Measurements from ENCODE around the gene AGXT2.
A peak's percentile ranks its signal among the peaks of the same experiment; 100 is the strongest.
"Not testable (repeated sequence)": the region's sequence is repeated elsewhere in the genome, so short reads cannot be mapped to it uniquely, and the experiment has no call there.

The AGXT2 gene

DNA sequence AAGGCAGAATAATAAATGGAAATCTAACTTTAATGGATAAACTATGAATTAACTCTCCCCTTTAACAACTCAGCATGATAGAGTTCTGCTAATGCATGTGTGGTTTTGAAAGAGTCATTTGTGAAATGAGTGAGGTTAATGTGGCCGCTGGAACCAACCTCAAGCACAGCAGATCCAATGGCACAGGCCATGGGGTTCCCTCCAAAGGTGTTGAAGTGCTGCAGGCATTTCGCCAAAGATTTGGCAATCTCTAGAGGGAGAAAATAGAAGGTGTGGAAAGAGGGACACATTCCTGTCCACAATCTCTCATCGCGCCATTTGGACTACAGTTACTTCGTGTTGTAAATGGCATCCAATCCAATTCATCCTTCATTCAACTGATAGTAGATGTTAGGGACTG lies 35.0 kb downstream of the AGXT2 start:
- DNase-seq (ENCODE audit: low spot score): no peak

DNA sequence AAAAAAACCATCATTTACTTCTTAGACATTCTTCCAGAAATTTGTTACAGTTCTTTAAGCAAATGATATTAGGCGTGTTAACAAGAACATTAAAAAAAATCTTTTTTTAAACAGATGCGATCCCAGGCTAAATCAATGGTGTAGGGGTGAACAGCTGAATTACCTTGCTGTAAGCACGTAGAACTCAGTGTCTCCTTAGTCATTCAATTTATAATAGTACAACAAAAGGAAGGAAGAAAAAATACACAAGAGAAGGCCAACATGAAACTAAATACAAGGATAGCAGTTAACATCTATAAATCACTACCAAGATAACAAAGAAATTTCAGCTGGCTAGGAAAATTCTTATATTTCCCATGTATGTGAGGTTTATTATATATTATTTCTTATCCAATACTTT lies 35.4 kb downstream of the AGXT2 start:
- no peak for DNase-seq (ENCODE audit: low spot score)

DNA sequence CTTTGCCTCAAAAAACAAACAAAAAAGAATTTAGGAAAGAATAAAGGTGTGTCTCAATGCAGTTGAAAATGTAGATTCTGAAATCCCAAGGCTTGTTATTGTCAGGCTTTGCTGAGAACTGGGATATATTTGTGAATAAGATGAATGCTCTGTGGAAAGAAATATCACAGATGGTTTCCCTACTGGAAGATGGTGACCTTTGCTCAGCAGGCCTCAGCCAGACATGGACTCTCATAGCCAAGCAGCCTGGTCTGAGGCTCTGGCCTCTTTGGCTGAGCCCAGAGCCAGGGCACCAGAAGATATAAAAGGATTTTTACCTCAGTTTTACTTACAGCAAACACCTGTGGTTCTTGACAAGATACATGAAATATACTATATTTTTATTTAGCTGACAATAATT lies 37.1 kb downstream of the AGXT2 start:
- no peak for DNase-seq (ENCODE audit: low spot score)

DNA sequence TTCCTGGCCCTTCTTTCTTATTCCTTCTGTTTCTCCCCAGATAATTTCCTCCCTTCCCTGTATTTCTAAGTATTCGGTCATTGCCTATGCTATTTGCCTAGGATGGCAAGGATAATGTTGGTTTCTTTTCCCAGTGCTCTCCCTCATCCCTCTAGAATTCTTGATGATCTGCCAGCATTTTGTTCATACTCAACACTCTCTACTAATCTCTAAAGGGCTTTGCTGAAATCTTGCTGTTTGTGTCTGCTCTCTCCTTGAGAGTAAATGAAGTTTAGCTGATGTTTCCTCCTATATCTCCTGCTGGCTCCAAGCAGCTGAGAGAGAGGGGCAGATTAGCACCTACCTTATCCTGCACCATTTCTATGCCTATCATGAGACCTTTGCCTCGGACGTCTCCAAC lies 38.1 kb downstream of the AGXT2 start:
- no peak for DNase-seq (ENCODE audit: low spot score)

DNA sequence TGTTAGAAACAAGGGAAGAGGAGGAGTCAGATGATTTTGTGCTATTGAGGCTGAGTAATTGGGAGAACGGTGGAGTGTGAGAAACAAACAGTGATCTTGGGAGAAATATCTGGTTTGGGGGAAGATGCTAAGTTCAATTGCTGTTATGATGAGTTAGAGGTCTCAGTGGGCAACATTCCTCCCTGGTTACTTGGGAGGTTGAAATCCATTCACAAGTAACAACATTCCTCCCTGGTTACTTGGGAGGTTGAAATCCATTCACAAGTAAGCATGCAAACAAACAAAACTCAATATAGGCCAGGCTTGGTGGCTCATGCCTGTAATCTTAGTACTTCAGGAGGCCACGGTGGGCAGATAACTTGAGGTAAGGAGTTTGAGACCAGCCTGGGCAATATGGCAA lies 38.7 kb downstream of the AGXT2 start:
- no peak for DNase-seq (ENCODE audit: low spot score)

DNA sequence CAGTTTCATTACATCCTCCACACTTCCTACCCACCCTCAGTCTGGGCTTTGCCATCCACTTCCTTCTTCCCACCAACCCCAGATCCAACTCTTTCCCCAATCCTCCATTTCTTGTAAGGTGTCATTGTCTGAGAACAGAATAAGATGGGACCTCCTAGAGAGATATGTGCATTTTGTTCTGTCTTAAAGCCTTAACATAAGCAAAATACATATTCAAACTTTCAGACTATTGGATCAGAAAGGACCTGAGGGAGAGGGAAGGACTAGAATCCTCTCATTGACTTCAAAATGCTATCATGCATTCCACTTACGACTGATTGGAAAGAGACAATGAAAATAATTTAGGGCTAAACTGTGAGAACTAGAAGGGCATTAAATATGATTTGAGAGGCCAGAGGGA lies 43.0 kb downstream of the AGXT2 start:
- no peak for DNase-seq (ENCODE audit: low spot score)

DNA sequence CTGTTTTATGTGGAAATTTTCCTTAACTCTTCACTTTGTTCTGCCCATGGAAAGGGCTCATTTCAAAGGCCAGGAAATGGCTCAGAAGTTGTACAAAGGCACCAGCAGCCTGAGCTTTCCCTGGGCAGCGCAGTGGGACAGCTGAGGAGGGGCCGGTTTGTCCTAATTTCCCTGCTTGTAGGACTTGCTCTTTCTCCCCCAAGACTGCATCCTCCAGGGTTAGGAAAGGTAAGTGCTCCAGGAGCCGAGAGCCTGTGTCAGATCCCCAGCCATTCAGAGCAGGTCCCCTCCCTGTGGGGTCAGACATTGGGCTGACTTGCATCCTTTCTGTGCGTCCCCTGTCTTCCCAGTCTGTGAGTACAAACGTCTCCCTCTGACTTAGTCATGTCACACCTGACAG lies 43.5 kb downstream of the AGXT2 start:
- DNase-seq (ENCODE audit: low spot score): no peak

DNA sequence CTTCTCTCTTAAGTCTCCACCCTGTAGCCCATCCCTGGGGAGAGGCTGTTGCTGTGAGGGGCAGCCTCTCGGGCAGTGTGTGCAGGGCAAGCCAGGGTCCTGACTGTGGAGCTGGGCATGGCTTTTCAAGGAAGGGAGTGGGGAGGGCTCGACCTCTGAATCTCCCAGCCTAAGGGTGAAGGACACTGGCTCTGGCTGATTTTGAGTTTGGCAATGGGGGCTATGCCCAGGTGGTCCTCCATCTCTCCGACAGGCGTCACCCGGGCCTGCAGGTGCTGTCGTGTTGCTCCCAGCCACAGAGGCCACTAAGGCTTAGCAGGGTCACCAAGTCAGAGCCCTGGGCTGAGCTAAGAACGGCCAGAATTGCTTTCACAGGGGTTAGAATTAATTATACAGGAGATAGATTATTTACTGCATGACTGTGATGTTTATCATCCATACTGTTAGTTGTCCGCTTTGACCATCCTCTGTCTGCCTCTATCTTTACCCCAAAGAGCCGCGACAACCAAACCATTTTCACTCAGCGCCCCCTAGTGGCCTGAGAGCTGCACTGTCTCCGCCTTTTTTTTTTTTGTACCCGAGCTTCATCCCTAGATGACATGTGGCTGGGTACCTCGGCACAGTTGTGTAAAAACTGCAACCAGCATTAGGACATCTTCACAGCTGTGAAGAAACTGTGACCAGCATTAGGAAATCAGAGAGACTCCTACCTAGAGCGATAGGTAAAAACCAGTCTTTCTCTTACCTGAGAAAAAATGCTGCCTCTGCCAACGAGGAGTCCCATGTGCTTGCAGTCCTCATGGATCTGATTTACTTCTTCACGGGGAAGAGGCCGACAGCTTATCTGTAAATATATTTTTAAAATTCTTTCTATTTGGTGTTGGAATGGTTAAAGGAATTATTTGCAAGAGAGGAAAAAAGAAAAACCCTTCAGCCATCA lies 44.5 kb downstream of the AGXT2 start:
- DNase-seq (ENCODE audit: low spot score): peak; percentile 68

DNA sequence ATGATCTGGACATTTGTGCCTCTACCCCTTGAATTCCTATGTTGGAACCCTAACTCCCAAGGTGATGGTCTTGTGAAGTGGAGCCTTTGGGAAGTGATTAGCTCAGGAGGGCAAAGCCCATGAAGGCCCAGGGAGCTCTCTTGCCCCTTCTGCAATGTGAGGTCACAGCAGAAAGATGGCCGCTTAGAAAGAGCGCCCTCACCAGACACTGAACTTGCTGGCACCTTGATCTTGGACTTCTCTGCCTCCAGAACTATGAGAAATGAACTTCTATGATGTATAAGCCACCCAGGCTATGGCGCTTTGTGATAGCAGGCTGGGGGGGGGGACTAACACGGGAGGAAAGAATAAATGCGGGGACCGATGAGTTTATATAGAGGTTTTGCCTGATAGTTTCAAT lies 45.3 kb downstream of the AGXT2 start:
- no peak for DNase-seq (ENCODE audit: low spot score)

DNA sequence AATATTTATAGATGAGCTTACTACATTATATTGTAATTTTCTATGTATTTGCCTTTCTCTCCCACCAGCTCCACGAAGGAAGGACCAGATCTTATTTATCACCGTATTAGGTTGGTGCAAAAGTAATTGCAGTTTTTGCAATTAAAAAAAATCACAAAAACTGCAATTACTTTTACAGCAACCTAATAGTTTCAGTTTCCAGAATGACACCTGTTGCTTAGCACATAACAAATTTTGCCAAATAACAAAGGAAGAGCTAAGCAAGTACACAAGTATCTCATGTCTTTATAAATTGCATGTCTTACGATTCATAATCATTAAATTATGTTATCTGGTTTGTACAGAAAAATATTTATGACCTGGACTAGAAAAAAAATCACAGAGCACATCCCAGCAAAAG lies 45.9 kb downstream of the AGXT2 start:
- no peak for DNase-seq (ENCODE audit: low spot score)

DNA sequence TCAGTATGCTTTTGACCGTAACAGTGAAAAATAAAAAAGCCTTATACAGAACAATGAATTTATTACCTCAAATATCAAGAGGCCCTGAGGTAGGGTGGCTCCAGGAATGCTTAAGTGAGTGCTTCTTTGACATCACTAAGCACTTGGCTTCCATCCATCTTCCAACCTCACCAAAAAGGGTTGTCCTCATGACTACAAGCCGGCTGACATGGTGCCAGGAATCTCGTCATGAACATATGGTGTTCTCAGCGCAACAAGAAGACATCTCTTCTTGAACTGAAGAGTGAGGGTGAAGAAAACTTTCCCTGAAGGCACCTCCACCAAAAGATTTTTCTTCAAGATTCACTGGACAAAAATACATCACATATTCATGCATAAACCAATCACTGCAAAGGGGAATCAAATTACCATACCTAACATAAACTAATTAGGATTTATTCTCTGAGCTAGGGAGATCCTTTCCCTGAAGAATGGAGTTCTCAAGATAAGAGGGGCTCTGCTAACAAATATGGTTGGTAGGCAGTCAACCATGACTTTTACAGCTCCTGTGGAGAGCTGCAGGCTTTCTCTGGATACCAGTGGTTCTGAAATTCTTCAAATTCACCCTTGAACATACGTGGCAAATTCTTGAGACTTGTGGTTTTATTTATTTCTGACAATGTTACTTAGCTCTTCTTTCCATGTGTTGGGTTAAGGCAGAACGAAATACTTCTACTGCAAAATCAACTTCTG lies 49.5 kb downstream of the AGXT2 start:
- DNase-seq (ENCODE audit: low spot score): no peak

DNA sequence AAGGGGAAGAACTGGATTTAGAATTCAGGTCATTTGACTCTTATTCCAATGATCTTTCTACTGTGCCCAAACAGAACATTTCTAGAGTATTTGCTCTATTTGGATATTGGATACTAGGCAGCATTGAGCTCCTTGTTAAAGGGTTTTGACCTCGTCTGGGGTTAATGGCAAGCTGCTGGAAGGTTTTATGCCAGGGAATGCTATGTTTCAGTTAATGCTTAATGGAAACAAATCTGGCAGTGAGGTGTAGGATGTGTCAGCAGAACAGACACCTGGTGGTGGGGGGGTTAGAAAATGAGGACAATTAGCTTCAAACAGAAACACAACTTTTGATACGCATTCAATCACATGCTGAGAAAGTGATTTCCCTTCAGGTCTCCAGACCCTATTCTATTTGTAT lies 51.5 kb downstream of the AGXT2 start:
- no peak for DNase-seq (ENCODE audit: low spot score)

DNA sequence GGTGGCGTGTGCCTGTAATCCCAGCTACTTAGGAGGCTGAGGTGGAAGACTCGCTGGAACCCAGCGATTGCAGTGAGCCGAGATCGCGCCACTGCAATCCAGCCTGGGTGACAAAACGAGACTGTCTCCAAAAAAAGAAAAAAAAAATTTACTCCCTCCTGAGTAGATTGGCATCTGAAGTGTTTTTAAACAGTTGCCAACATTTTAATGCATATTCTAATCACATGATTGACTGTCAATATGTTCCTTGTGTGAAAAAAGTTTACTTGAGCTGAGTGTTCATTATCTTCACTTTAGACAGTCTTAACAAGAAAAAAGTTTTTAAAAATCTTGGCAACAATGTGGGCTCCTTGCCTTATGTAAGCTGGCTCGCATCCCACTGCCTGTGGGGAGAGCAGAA lies 53.8 kb downstream of the AGXT2 start:
- DNase-seq (ENCODE audit: low spot score): no peak

DNA sequence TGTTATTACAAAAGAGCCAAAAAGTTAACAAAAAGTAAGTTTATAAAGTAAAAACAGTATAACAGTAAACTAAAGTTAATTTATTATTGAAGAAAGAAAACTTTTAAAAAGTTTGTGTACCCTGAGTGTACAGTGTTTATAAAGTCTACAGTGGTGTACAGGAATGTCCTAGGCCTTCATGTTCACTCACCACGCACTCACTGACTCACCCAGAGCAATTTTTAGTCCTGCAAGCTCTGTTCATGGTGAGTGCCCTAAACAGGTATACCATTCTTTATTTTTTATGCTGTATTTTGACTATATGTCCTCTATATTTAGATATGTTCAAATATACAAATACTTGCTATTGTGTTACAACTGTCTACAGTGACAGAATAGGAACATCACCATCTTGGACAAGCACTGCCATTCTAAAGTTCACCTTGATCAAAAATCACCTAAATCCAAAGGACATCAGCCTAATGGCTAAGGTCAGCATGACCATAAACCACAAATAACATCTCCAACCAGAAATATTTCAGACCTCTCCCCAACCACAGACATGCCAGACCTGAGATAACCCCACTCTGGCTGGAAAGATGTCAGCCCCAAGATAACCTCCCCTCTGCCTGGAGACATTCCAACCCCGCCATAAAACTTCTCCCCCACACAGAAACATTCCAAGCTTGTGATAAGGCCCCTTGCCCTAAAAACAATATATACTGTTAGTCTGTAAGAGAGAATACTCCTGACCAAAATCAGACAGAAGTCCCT lies 56.1 kb downstream of the AGXT2 start:
- DNase-seq (ENCODE audit: low spot score): peak; percentile 38

DNA sequence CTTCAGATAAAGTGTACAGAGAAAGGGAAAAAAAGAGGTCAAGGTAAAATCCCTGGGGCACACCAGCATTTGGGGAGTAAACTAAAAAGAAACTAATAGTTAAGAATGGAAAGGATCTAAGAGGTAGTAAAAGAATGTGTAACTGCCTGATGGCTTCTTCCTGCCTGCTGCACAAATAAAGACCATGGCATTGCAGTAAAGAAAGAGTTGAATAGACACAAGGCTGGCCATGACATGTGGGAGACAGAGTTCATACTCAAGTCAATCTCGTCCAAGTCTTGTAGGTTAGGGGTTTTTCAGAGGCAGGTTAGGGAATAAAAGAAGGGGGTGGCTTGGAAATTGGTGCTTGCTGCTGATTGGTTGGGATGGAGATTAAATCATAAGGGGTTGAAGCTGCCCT lies 60.8 kb downstream of the AGXT2 start:
- no peak for DNase-seq (ENCODE audit: low spot score)

DNA sequence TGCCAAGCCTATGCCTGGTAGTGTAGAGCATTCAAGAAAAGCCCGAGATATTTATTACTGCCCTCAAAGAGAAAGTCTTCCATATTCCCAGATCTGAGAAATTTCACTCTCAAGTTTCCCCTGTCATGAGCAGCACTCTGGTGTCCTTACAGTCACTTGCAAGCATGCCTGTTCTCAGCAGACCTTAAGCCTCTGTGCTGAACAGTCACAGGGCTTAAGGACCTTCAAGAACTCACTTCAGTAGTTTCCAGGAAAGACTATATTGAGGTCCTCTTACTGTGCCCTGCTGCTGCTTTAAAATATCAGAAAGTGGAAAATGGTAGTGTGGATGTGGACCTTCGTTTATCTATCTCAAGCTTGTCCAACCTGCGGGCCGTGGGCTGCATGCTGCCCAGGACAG lies 64.9 kb downstream of the AGXT2 start:
- DNase-seq (ENCODE audit: low spot score): no peak

DNA sequence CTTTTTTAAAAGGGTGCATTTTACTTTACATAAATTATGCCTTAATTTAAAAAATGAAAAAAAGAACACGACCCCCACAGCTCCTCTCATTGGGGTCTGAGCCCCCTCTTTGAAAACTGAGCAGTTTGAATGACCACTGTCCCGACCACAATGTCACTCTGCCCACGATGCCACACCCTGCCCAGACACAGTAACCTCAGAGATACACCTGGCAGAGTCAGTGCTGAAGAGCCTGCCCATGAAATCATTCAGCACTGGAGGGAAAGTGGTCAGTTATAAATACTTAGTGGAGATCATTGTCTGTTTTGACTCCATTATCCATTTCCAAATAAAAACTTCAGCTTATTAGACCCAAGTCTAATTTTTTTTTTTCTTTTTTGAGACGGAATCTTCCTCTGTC lies 69.1 kb downstream of the AGXT2 start:
- no peak for DNase-seq (ENCODE audit: low spot score)

DNA sequence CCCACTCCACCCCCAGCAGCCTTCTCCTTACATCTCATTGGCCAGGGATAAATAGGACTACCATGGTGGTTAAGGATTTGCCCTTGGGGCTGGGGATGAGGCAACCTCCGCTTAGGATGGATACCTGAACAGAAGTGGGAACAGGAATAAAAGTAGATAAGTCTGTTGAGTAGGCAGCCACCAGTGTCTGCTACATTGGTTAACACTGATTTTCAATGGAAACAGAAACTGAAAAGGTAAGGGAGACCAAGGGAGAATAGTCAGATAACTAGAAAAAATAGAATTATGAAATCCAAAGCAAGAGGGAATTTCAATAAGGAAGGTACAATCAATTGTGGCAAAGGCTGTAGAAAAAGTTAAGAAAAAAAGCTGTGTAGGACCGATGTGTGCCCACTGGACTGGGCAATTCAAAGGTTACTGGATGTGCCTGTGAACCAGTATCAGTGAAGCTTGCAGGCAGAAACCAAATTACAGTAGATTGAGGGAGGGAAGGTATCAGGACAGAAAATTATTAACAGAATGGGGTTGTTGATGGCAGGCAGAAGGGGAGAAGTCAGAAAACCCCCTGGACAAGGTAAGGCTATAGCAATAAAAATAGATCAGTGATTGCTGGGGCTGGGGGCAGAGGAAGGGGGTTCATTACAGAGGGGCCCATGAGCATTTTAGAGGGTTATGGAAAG lies 69.7 kb downstream of the AGXT2 start:
- DNase-seq (ENCODE audit: low spot score): no peak

DNA sequence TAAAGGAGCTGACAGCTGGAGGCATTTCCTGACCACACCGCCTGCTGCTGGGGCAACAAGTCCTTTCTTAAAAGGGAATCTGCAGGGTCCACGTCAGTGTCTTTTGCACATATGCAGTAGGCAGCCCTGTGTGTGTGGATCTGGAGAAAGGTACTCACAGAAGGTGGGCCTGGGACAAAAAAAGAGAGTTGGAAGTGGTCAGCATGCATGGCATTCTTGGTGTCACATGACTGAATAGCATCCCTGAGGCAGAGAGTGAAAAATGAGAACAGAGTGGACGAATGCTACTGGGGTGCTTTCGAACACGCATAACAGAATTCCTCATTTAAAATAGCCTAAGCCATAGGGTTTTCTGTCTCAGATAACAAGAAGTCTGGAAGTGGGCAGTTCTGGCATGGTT lies 71.4 kb downstream of the AGXT2 start:
- no peak for DNase-seq (ENCODE audit: low spot score)

DNA sequence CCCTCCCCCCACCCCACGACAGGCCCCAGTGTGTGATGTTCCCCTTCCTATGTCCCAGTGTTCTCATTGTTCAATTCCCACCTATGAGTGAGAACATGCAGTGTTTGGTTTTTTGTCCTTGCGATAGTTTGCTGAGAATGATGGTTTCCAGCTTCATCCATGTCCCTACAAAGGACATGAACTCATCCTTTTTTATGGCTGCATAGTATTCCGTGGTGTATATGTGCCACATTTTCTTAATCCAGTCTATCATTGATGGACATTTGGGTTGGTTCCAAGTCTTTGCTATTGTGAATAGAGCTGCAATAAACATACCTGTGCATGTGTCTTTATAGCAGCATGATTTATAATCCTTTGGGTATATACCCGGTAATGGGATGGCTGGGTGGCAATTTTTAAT lies 76.1 kb downstream of the AGXT2 start:
- DNase-seq (ENCODE audit: low spot score): not testable (repeated sequence)

DNA sequence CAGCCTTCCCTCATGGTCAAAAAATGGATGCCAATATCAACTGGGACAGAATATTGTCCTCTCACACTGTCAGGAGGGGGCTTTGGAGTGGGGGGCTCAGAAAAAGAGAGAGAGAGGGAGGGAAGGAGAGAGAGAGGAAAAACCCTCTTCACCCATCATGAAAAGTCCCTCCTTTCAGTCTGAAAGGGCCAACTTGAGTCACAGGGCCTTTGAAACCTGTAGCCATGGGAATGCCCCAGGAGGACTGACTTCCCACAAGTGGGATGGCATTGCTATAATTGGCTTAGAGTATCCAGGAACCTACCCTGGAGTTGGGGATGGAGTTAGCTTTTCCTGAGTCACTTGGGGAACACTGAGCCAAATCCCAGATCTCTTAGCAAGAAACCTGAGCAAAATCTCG lies 77.2 kb downstream of the AGXT2 start:
- DNase-seq (ENCODE audit: low spot score): no peak

DNA sequence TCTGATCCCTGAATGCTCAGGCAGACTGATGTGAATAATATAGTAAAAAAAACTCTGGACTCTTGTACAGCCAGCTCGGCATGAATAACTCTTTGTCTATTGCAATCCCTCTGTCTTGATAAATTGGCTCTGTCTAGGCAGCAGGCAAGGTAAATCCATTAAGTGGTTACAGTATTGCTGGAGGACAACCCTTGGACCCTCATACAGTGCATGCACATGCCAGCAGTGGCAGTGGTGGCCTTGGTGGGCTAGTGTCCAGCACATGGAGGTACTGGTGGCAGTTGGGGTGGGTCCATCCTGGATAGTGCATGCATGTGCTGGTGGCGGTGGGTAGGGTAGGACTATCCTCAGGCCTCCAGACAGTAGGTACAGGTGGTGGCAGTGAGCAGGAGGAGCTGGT lies 79.5 kb downstream of the AGXT2 start:
- DNase-seq (ENCODE audit: low spot score): no peak
